K562 (cell line): ENCODE results near the gene MECR. TPM values are rescaled to one million over a fixed set of nuclear protein-coding genes. Genes with fewer than 3 reads are reported as not detected.
A peak's percentile ranks its signal among the peaks of the same experiment; 100 is the strongest.

Source experiments
- CBX1 ChIP-seq: sonication (generic); IDR thresholded peaks from 2 replicates; pipeline ENCODE4 v1.6.1; 2016; ENCODE audit warnings: antibody characterized with exemption, low read depth, mild to moderate bottlenecking
- CREB1 ChIP-seq, 2 experiments: sonication (generic) in 1 of 2; formaldehyde crosslinking in 1 of 2; IDR thresholded peaks; 2 replicates each; pipeline versions ENCODE4 v1.6.1 to v1.8.0; 2012 to 2022; ENCODE audit warnings: inconsistent platforms in 1 of 2, mild to moderate bottlenecking in 1 of 2, missing genetic modification reagents in 1 of 2, moderate library complexity in 1 of 2
- FOXA3 ChIP-seq, 2 experiments: fragments of 450-650 bp in 1 of 2; sonication (generic) in 1 of 2; formaldehyde crosslinking; IDR thresholded peaks in 1 of 2; conservative IDR thresholded peaks in 1 of 2; 2 replicates each; pipeline versions ENCODE4 v1.4.0 to v1.8.0; 2020 to 2022; ENCODE audit warnings: mild to moderate bottlenecking in 2 of 2, missing genetic modification reagents in 1 of 2
- FOXK2 ChIP-seq, 2 experiments: fragments of 450-650 bp; IDR thresholded peaks in 1 of 2; conservative IDR thresholded peaks in 1 of 2; 2 replicates each; pipeline ENCODE4 v1.6.1; 2016; ENCODE audit warnings: low read depth in 2 of 2, mild to moderate bottlenecking in 1 of 2
- HDGF ChIP-seq: fragments of 450-650 bp; IDR thresholded peaks from 2 replicates; pipeline ENCODE4 v1.6.1; 2016
- HMG20B ChIP-seq: fragments of 250-450 bp; sonication (Bioruptor Pico); IDR thresholded peaks from 2 replicates; pipeline ENCODE4 v1.5.0; 2021; ENCODE audit warnings: mild to moderate bottlenecking
- JUND ChIP-seq, 2 experiments: IDR thresholded peaks; 2 replicates in 1 of 2; 3 replicates in 1 of 2; pipeline ENCODE4 v1.6.1; 2011; ENCODE audit warnings: borderline replicate concordance in 2 of 2, low read depth in 2 of 2, low read length in 2 of 2, improper control_type of control experiment in 1 of 2, missing biosample characterization in 1 of 2, missing genetic modification characterization in 1 of 2, missing genetic modification reagents in 1 of 2
- NFE2 ChIP-seq: IDR thresholded peaks from 2 replicates; pipeline ENCODE4 v1.6.1; 2014; ENCODE audit warnings: antibody characterized with exemption, low read depth
- NFIC ChIP-seq: fragments of 450-650 bp; IDR thresholded peaks from 2 replicates; pipeline ENCODE4 v1.6.1; 2017; ENCODE audit warnings: mild to moderate bottlenecking, inconsistent platforms
- SMC3 ChIP-seq: conservative IDR thresholded peaks from 2 replicates; pipeline ENCODE4 v1.6.1; 2011; ENCODE audit warnings: low read depth, low read length, improper control_type of control experiment; ENCODE audit not compliant: insufficient read depth
- SREBF2 ChIP-seq: sonication (generic); formaldehyde crosslinking; IDR thresholded peaks from 2 replicates; pipeline ENCODE4 v1.4.0; 2020; ENCODE audit warnings: mild to moderate bottlenecking, missing genetic modification reagents
- SRF ChIP-seq, 2 experiments: fragments of 250-450, 450-650 bp in 1 of 2; sonication (Bioruptor Pico) in 1 of 2; sonication (generic) in 1 of 2; formaldehyde crosslinking; IDR thresholded peaks; 2 replicates each; pipeline versions ENCODE4 v1.5.0 to v1.5.1; 2020 to 2022; ENCODE audit warnings: mild to moderate bottlenecking in 1 of 2, missing genetic modification reagents in 1 of 2
- TEAD4 ChIP-seq, 2 experiments: sonication (generic) in 1 of 2; formaldehyde crosslinking in 1 of 2; IDR thresholded peaks; 2 replicates each; pipeline versions ENCODE4 v1.6.1 to v1.8.0; 2012 to 2022; ENCODE audit warnings: borderline replicate concordance in 1 of 2, inconsistent platforms in 1 of 2, low read length in 1 of 2, mild to moderate bottlenecking in 1 of 2, missing genetic modification reagents in 1 of 2
- XRCC3 ChIP-seq: fragments of 450-650 bp; IDR thresholded peaks from 2 replicates; pipeline ENCODE4 v1.6.1; 2017; ENCODE audit warnings: mild to moderate bottlenecking, moderate library complexity
- ZNF165 ChIP-seq: fragments of 250-450 bp; sonication (Bioruptor Pico); IDR thresholded peaks from 2 replicates; pipeline ENCODE4 v1.4.0; 2020; ENCODE audit warnings: borderline replicate concordance
- ZNF197 ChIP-seq: fragments of 200-800 bp; sonication (Bioruptor generic); IDR thresholded peaks from 2 replicates; pipeline ENCODE4 v1.6.1; 2016; ENCODE audit warnings: low read depth, missing genetic modification characterization, missing compliant biosample characterization
- ZNF668 ChIP-seq: fragments of 250-450 bp; sonication (Bioruptor Pico); IDR thresholded peaks from 2 replicates; pipeline ENCODE4 v1.8.0; 2022; ENCODE audit warnings: mild to moderate bottlenecking, inconsistent platforms
- polyA plus RNA-seq, 8 experiments: library from polyadenylated mRNA; depleted of rRNA in 4 of 8; stranded (reverse) in 5 of 8; unstranded in 3 of 8; fragments of >200 nt; fragmentation: Nextera tagmentation in 2 of 8; fragmentation: Illumina TruSeq in 1 of 8; extraction: Ambion mirVana in 2 of 8; extraction: Trizol in 1 of 8; gene quantifications; 2 replicates each; pipeline versions ENCODE4 v1.2.1 to v1.2.3, GENCODE V29; 2011 to 2014; ENCODE audit warnings: inconsistent platforms in 1 of 8, missing spikeins in 1 of 8
- total RNA-seq, 7 experiments: library from RNA; depleted of rRNA in 6 of 7; stranded (reverse); fragments of >200 nt in 6 of 7; fragmentation: Illumina TruSeq in 2 of 7; extraction: Trizol in 2 of 7; gene quantifications; 2 replicates each; pipeline versions ENCODE4 v1.2.1 to v1.2.3, GENCODE V29; 2011 to 2021; ENCODE audit warnings: low replicate concordance in 1 of 7
- TF ChIP-seq, protein P1 (sequence below): sonication (generic); formaldehyde crosslinking; IDR thresholded peaks from 2 replicates; pipeline ENCODE4 v1.8.1; 2023; ENCODE audit warnings: mild to moderate bottlenecking, missing genetic modification reagents
- TF ChIP-seq, protein P2 (sequence below): sonication (generic); IDR thresholded peaks from 2 replicates; pipeline ENCODE4 v1.6.1; 2016
- TF ChIP-seq, protein P3 (sequence below): fragments of 450-650 bp; IDR thresholded peaks from 2 replicates; pipeline ENCODE4 v1.6.1; 2016; ENCODE audit warnings: low read depth, mild to moderate bottlenecking, moderate library complexity

The MECR gene
- total and polyA plus RNA-seq, 9 of the 15 experiments (the other 6 are each of a cell fraction or from before 2014, with no cell fraction given), result 10.4 to 58.6 (median 42.9) TPM

DNA sequence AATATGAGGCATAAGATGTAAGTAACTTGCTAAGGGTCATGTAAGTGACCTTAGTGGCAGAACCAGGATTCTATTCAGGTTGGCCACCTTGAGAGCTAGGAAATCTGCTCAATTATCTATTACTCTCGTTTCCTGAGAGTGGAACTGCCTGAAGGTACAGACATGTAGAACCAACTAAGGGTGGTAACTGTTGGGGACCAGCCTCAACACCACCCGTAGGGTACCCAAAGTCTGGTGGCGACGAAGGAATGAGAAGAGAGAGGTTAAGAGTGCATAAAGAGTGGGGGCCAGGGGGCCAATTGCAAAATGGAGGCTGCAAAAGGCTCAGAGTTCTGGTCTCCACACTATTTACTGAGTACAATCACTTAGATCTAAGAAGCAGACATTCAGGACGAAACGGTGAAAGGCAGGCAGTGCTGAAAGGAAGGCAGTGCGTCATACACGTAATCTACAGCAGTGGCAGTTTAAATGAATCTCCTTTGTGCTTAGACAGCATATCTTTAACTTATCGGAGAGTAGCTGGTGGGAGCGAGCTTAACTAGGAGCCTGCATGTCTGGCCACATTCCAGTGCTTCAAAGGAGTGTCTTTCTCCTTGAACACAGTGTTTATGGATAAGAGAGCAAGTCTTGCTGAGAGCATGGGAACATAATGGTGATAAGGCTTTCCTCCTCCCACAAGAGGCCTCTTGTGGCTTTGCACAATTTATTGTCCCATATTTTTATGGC lies 74.0 kb downstream of the MECR start (continued):
- peak; percentile 76 for TF ChIP-seq CREB1 (IDR thresholded peaks at IDR 0.05)
- peak; percentile 85 for TF ChIP-seq CREB1 (CRISPR knock-in tag; IDR thresholded peaks at IDR 0.05)
- peak; percentile 86 to 87 for TF ChIP-seq FOXK2 (conservative IDR thresholded peaks at IDR 0.05 in 1 of 2, IDR thresholded peaks at IDR 0.05 in 1 of 2; ENCODE audit: low read depth in 2 of 2)
- TF ChIP-seq, protein P1, sequence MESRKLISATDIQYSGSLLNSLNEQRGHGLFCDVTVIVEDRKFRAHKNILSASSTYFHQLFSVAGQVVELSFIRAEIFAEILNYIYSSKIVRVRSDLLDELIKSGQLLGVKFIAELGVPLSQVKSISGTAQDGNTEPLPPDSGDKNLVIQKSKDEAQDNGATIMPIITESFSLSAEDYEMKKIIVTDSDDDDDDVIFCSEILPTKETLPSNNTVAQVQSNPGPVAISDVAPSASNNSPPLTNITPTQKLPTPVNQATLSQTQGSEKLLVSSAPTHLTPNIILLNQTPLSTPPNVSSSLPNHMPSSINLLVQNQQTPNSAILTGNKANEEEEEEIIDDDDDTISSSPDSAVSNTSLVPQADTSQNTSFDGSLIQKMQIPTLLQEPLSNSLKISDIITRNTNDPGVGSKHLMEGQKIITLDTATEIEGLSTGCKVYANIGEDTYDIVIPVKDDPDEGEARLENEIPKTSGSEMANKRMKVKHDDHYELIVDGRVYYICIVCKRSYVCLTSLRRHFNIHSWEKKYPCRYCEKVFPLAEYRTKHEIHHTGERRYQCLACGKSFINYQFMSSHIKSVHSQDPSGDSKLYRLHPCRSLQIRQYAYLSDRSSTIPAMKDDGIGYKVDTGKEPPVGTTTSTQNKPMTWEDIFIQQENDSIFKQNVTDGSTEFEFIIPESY (CRISPR knock-in tag), result peak; percentile 65; the same call in 1 of the 2 replicates
- TF ChIP-seq HDGF, result peak; percentile 82; the same call in 1 of the 2 replicates
- TF ChIP-seq JUND (IDR thresholded peaks at IDR 0.05; ENCODE audit: borderline replicate concordance, low read depth, low read length), result peak; percentile 95
- peak; percentile 91; the same call in 2 of the 3 replicates for TF ChIP-seq JUND (tag; IDR thresholded peaks at IDR 0.05; ENCODE audit: borderline replicate concordance, low read depth, low read length)
- peak; percentile 98 for TF ChIP-seq NFIC
- 0 out of 2 replicates have a peak, but pooled peaks have one; percentile 7 for TF ChIP-seq SMC3
- no peak for TF ChIP-seq ZNF165 (CRISPR knock-in tag)
- TF ChIP-seq CBX1, result peak; percentile 73; the same call in 1 of the 2 replicates
- TF ChIP-seq NFE2, result peak; percentile 82
- no peak for TF ChIP-seq XRCC3
- TF ChIP-seq ZNF197 (CRISPR knock-in tag), result peak; percentile 63; the same call in 1 of the 2 replicates
- TF ChIP-seq HMG20B (CRISPR knock-in tag), result no peak
- peak; percentile 96 for TF ChIP-seq TEAD4 (IDR thresholded peaks at IDR 0.05; ENCODE audit: low read length)
- no peak for TF ChIP-seq TEAD4 (CRISPR knock-in tag; IDR thresholded peaks at IDR 0.05; ENCODE audit: borderline replicate concordance)
- TF ChIP-seq FOXA3 (CRISPR knock-in tag; conservative IDR thresholded peaks at IDR 0.05 in 1 of 2, IDR thresholded peaks at IDR 0.05 in 1 of 2), result peak; percentile 80 to 88
- TF ChIP-seq, protein P2, sequence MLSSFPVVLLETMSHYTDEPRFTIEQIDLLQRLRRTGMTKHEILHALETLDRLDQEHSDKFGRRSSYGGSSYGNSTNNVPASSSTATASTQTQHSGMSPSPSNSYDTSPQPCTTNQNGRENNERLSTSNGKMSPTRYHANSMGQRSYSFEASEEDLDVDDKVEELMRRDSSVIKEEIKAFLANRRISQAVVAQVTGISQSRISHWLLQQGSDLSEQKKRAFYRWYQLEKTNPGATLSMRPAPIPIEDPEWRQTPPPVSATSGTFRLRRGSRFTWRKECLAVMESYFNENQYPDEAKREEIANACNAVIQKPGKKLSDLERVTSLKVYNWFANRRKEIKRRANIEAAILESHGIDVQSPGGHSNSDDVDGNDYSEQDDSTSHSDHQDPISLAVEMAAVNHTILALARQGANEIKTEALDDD, result peak; percentile 99
- TF ChIP-seq, protein P3, sequence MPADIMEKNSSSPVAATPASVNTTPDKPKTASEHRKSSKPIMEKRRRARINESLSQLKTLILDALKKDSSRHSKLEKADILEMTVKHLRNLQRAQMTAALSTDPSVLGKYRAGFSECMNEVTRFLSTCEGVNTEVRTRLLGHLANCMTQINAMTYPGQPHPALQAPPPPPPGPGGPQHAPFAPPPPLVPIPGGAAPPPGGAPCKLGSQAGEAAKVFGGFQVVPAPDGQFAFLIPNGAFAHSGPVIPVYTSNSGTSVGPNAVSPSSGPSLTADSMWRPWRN, result peak; percentile 88; the same call in 1 of the 2 replicates
- TF ChIP-seq ZNF668, result peak; percentile 82; the same call in 1 of the 2 replicates
- peak in 1 of 2 experiments; percentile 32; a peak in 1 of 4 replicates for TF ChIP-seq SRF (CRISPR knock-in tag; IDR thresholded peaks at IDR 0.05)
- TF ChIP-seq SREBF2 (CRISPR knock-in tag), result no peak
